ENCODE data around the gene TNPO2.

DNA sequence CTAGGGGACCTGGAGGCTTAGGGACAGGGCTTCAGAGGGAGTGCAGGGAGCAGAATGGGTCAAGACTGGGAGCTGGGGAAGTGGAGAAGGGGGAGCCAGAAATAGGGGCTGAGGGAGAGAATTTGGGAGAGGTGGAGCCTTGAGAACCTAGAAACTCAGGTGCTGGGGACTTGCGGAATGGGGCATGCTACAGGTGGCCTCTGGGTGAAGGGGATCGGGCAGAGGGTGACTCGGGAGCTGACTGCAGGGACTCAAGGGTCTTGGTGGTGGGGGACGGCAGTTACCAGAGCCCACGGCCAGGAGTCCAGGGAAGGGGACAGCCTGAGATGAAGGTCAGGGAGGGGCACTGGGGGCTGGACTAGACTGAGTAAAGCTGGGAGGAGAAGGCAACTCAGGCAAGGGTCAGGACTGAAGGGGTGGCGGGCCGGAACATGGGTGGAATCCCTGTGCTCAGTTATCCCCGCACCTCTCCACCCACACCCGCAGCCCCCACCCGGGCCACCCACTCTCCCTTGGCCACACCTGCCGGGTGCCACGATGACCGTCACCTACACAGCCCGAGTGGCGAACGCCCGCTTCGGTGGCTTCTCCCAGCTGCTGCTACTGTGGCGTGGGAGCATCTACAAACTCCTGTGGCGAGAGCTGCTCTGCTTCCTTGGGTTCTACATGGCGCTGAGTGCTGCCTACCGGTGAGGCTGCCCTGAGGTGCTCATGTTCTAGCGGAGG is 28.5 kb upstream of the TNPO2 start:
- TF ChIP-seq POLR2A (IDR thresholded peaks at IDR 0.05; ENCODE audit: low read depth) (no peak), POLR2AphosphoS5 (IDR thresholded peaks at IDR 0.05) (no peak)
- TF ChIP-seq, protein P1, sequence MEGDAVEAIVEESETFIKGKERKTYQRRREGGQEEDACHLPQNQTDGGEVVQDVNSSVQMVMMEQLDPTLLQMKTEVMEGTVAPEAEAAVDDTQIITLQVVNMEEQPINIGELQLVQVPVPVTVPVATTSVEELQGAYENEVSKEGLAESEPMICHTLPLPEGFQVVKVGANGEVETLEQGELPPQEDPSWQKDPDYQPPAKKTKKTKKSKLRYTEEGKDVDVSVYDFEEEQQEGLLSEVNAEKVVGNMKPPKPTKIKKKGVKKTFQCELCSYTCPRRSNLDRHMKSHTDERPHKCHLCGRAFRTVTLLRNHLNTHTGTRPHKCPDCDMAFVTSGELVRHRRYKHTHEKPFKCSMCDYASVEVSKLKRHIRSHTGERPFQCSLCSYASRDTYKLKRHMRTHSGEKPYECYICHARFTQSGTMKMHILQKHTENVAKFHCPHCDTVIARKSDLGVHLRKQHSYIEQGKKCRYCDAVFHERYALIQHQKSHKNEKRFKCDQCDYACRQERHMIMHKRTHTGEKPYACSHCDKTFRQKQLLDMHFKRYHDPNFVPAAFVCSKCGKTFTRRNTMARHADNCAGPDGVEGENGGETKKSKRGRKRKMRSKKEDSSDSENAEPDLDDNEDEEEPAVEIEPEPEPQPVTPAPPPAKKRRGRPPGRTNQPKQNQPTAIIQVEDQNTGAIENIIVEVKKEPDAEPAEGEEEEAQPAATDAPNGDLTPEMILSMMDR (IDR thresholded peaks at IDR 0.05), result no peak

Data from esophagus muscularis mucosa (tissue), 3 donors.